ENCODE data around the gene E2F1.

E2F1 gene

DNA sequence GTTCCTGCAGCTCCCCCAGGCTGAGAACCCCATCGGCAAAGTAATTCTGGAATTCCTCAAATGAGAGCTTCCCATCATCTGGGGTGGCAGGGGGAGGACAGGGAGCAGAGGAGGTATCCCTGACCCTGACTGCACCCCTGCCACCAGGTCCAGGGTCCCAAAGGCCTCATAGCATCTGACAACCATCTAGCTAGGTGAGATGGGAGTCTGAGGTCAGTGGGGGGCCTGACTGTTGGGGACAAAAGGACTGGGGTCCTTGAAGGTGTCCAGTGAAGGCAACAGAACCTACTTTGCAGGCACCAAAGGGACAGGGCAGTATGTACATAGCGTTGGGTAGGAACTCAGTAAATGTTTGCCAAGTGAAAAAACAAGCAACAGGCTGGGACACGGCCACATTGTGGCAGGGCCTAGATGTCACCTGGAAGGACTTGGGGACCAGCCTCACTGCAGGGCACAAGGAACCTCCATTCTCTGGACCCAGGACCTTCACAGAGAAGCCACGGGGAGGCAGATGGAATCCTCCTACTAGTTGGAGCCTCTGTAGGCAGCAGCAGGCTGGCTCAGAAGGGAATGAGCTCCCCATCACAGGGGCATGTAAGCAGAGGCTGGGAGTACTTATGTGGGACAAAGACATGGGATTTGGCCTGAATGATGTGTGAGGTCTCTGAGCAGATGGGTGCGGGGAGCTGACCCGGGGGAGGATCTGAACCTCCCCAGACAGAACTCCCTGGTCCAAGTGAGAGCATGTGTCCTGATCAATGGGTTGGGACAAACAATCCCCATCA is 15.3 kb downstream of the E2F1 start:
- no peak for ATAC-seq

DNA sequence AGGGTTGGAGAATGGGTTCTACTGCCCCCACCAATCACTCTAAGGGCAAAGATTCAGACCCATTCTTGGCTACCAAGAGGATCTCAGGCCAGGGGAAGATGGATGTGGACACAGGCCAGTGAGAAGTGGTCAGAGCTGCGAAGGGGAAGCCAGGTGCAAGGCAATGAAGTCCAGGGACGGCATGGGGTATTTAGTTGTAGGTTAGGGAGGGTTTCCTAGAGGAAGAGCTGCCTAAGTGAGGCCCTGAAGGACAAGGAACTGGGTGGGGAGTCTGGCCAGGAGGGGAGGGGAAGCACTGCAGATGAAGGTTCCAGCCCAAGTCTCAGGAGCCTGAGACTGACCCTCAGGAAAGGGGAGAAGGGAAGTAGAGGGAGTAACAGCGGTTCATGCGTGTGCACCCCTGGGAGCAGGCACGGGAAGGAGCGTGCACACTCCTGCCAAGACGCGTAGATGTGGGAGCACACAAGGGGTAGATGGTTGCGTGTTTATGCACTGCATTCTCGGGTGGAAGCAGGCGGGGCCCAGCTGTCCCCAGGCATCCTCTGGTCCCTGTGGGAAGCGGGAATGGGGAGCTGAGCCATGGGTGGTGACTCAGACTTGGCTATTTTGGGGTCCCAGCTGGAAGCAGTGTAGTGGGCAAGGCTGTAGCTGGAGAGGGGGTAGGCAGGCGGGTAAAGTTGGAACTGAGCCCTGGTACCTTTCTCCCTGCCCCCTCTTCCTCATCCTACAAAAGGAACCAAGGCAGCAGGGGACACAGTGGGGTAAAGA is 16.1 kb downstream of the E2F1 start:
- ATAC-seq: no peak

DNA sequence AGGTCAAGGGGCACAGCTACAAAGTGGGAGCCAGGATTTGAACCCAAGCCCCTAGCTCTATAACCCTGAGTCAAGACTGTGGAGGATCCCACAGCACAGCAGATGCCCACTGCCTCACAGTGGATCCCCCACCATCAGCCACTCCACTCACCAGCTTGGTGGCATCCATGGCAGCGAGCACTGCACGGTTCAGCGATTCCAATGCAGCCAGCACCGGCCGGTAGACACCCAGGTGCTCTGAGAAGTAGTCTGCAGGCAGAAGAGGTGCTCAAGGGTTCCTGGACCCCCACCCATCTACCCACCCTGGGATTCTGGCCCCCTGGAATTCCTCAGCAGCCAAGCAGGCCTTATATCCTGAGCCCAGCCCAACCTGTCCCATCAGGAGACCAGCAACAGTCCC is 17.0 kb downstream of the E2F1 start:
- ATAC-seq: no peak

DNA sequence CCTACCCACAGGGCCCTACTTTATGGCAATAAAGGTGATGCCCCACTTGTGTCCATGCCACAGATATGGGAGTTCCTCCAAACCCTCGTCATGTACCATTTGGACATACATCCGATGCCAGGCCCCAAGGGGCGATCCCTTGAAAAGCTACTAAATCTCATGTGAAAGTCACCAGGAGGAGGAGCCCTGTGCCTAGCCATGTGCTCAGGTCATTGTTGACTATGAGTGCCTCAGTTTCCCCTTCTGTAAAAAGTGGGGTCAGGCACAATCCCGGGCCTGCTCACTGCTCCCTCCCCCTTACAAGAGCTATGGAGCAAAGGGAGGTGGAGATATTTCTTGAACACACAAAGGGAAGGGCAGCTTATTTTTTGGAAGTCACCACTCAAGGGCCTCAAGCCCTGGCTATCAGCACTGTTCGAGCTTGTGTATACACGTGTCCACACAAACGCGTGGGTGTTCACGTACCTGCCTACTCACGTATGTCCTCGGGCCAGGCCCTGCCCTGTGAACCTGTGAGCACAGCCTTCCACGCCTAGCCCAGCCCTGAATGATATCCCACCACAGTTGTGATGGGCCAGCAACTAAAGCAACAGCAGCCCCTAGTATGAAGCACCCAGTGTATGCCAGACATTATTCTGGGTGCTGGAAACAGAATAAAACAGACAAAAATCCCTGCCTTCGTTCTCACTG is 17.6 kb downstream of the E2F1 start:
- no peak for ATAC-seq

DNA sequence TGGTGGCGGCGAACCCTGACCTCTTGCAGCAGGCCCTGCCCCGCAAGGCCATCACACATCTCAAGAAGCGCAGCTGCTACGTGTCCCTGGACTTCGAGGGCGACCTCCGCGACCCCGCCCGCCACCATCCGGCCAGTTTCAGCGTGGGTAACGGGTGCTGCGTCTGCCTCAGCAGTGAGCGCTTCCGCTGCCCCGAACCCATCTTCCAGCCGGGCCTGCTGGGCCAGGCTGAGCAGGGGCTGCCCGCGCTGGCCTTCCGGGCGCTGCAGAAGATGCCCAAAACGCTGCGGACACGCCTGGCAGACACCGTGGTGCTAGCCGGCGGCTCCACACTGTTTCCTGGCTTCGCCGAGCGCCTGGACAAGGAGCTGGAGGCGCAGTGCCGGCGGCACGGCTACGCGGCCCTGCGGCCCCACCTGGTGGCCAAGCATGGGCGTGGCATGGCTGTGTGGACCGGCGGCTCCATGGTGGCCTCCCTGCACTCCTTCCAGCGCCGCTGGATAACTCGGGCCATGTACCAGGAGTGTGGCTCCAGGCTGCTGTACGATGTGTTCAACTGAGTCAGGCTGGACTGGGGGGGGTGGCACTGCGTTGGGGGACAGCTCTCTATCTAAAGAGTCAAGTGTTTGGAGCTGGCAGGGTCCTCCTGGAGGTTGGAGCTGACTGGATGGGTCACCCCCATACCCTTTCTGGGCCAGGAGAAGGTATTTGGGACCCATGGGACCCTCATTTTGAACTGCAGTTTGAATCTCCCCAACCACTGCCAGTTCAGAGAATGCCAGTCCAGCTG is 18.3 kb downstream of the E2F1 start:
- peak; percentile 53 to 58 for ATAC-seq

DNA sequence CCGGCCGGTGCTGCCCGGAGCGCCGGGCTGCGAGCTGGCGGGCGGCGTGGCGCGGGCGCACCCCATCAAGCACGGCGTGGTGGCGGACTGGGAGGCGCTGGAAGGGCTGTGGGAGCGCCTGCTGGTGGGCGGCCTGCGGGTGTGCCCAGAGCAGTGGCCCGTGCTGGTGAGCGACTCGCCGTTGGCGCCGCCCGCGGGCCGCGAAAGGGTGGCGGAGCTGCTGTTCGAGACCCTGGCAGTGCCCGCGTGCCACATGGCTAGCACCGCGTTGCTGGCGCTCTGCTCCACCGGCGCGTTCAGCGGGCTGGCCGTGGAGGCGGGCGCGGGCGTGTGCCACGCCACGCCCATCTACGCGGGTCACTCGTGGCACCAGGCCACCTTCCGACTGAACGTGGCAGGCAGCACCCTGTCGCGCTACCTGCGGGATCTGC is 18.9 kb downstream of the E2F1 start:
- ATAC-seq: peak; percentile 12 to 30

DNA sequence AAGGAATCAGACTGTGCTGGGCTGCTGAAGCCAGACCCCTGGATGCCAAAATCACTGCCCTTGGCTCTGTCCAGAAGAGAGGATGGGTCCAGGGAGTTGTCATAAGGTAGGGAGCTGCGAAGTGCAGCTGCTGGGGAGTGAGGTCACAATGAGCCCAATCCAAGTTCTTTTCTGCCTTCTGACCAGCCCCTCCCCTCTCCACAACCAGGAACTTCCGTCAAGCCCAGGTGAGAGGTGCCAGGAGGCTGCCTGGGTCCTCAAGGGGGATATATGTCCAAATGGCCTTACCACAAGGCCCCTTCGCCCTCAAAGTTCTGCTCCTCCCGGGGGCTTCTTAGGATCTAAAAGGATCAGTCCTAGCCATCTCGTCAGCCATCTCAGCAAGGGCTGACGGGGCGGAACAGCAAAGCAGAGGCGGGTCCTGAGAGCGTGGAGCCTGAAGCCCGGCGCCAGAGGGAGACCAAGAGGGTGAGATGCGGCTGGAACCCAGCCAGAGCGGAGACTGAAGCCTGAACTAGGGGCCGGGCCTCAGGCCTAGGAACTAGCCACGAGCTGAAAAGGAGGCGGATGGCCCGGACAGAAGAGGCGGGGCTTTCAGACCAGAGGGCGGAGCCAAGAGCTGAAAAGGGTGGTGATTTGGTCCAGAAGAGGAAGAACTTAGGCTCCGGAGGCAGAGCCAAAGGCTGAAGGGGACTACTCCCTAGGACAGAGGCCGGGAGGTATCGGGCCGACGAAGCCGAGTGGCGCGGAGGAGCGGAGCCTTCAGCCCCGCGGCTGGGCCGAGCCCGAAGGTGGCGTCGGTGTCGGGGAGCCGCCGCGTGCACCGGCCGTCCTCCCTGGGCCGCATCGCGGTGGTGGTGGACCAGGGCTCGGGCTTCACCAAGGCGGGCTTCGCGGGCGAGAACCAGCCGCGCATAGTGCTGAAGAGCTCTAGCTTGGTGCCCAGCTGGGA is 19.6 kb downstream of the E2F1 start, which contains the start of gene ACTL10:
ACTL10 (plus strand) TSS at position 651 of the 952 bp plus-strand sequence. CDS start 555 bp downstream, outside the sequence.
- ATAC-seq: peak; percentile 51 to 52

DNA sequence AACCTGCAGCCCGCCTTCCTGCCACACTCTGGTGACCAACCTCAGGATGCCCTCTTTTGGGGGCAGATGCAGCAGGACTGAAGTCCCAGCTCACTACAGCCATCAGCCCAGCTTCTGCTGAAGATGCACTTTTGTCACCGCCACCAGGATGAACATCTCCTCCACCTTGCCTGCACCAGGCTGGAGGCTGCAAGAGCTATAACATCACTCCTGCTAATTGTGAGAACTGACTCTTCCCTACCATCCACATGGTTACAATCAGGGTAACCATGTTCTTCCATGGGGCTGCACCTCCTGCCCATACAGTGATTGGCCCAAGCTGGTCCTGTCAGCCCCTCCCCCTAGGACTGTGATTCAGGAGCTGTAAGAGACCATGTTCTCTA is 21.4 kb downstream of the E2F1 start:
- ATAC-seq: no peak

DNA sequence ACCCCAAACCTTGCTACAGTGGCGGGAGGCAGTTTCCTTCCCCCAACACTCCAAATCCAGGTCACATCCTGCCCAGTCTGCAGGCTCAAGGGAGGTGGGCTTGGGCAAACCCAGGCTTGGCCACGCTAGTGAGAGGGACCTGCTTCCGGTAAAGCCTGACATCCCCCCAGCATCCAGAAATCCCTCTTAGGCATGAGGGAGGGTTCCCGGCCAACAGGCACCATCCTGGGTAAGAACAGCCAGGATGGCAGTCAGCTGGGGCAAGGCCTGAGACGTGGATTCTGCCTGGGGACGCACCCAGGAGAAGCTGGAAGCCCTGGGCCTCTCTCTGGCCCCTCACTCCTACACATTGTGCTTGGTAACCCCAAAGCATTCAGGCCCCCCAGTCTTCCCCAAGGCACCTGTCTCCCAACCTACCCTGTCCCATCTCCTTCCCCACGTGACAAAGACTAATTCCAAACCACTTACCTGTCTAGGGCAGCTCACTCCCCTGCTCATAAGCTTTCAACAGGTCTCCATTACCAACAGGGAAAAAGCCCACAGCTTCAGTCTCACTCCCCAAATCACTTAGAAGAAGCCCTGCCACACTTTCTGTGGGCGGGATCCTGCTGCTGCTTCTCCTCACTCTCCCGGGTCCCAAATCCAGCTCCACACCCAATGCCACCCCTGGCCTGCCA is 22.0 kb downstream of the E2F1 start:
- no peak for ATAC-seq

DNA sequence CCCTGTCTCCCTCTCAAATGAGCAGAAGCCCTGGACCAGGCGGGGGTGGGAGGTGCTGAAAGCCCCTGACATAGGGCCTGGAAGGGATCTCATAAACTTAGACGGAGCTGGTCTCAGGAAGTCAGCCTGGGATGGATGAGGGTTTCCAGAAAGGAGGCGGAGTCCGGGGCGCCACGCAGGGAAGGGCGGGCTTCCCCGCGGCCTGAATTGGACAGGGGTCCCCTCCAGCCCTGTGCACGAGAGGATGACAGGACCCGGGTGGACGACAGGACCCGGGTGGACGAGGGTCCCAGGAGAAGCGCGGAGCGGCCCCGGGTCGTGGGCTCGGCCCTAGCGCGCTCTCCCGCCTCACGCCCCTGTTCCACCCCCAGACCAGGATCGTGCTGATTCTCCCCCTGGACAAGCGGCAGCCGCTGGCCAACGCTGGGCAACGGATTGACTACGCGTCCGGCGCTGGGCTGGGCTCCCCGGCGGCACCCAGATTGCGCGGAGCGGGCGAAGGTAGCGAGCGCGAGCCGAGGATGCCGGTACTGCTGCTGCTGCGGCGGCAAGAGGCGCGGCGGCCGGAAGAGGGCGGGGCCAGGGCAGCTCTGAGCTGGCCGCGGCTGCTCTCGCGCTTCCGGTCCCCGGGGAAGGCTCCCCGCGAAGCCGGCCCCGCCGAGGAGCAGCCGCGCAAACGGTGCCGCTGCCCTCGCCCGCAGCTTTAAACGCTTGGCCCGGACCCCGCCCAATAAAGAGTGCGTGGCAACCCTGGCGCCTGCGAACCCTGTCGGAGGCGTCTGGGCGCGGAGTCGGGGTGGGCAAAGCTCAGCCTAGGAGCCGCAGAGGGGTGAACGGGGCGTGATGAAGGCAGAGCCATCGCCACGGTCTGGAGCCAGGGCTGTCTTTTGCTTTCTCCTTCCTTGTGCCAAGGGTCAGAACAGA is 22.8 kb downstream of the E2F1 start:
- peak; percentile 69 to 73 for ATAC-seq

DNA sequence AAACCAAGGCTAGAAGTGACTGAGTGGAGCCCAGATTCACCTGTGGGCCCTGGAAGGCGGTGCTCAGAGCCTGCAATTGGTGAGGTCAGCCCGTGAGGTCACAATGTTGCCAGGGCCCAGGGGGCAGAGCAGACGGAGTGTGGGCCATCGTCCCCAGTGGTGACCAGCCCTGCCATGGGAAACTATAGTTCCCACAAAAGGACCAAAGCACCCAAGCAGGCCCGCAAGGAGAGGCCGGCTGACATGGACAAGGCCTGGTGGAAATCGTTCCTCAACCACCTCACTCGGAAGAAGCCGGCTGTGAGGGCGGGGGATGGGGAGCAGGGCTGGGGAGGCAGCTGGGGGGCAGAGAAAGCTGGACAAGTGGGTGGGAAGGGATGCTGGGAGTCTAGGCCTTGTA is 24.0 kb downstream of the E2F1 start, which contains the start of gene C20orf144:
C20orf144 (plus strand) TSS at position 156 of the 400 bp plus-strand sequence; CDS start at position 175, 19 bp downstream.
- no peak for ATAC-seq

DNA sequence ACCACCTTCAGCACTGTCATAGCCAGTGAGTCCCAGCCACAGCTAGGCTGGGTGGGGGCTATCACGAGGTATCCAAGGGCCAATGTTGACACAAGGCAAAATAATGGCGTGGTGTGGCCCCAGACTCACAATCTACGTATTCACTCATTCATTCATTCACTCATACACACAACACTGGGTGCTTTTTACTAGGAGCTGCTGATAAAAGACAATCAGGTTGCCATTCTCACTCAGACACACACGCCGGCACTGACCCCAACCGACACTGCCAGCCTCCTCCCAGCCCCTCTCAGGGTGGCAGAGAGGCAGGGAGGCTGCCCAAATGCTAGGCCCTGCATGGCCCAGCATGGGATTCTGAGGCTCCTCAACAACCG is 25.5 kb downstream of the E2F1 start:
- no peak for ATAC-seq

DNA sequence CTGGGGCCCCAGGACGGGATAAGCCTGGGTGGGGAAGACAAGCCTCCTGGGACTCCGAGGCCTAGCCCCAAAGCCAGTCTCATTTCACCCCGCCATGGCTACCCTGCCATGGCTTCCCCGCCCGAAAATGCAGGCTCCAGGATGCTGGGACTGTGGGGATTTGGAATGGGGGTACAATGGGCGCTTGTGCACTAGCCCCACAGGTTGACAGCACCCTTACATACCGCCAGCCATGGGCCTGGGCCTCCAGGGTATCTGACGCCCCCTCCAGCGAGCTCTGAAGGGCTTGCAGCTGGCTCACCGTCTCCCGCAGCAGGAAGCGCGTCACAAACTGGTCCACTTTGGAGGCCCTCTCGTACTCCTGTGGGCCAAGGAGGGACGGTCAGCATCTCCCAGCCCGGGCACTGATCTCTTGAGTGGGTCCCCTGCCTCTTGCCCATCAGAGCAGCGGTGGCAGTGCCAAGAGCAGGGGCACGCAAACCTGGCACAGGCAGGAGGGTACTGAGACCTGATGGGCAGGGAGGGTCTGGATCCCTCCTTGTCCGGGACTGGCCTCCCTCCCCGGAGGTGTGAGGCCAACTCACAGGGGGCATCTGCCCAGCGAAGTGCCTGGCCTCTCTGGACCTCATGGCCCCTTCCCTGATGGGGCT is 26.0 kb downstream of the E2F1 start:
- ATAC-seq: no peak

DNA sequence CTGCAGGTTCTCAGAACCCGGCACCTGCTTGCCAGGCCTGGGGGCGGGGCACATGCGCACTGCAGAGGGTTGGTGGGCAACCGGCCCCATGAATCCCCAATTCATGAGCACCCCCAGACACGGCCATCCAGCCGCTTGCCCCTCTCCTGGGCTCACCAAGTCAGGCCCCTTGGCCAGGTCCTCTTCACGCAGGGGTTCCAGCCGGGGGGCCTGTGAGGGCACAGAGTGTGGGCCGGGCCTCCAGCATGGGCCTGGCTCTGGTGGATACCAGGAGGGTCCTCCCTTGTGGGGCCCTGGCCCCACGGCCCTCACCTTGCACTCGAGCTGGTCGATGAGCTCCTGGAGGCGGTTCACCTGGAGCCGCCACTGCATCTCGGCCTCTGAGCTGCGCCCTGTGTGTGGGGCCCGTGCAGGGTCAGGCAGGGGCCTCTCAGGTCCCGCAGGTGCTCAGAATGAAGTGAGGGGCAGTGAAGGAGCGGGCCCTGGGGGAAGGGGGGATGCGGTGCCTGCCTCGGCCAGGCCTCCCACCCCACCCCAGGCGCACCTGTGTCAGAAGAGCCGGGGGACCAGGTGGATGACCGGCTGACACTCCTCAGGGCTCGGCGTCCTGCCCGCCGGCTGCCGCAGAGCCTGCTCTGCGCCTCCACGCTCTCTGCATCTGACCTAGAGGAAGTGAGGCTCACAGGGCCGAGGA is 26.7 kb downstream of the E2F1 start:
- ATAC-seq: no peak

DNA sequence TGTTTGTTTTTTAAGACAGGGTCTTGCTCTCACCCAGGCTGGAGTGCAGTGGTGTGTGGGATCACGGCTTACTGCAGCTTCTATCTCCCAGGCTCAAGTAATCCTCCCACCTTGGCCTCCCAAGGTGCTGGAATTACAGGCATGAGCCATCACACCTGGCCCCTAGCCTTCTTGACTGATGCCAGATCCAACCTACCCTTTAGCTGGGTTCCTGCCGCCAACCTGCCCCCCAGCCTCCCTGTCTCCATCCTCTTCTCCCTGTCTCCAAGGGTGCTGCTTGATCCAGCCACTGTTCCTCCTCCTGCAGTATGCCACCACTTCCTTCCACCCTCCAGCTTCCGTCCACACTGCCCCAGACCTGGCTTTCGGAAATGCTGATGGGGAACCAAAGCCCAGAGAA is 27.3 kb downstream of the E2F1 start:
- ATAC-seq: no peak

DNA sequence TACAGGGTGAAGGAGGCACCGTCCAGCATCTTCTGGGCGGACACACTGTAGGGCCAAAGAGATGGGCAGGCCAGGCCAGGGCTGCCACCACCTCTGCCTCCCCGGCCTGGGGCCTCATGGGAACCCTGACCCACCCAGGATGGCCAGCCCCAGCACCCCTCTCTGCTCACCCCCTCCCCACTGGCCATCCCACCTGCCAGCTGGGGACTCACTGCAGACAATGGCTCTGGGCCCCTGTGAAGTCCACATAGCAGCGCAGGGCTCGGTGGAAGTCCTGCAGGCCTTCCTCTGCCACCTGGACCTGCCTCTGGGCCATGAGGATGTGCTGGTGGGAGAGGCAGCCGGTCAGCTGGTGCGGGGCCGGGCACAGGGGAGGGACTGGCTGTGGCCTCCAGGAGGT is 27.7 kb downstream of the E2F1 start:
- ATAC-seq: no peak

DNA sequence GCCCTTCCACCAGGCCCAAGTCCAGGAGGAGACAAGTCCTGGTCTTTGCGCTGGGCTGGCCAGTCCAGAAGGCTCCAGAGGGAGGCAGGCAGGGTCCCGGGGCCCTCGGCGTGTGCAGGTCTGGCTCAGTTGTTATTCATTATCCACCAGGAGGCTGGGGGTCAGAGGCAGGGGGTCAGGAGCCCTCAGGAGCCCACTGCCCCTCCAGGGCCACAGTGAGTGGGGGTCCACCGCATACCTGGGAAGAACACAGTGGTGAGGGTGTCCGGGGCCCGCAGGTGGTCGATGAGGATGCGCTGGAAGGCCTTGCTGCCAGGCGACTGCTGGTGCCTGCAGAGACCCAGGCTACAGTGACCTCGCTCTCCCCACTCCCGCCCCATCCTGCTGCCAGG is 28.5 kb downstream of the E2F1 start:
- no peak for ATAC-seq
